T-helper 17 cell (primary cell): ENCODE data around the gene NOL8. TPM values are rescaled to one million over a fixed set of nuclear protein-coding genes. Genes with fewer than 3 reads are reported as not detected.

Experiments used
- ATAC-seq: fragments of 150-1000 bp; cut with Tn5 transposase; 2 replicates; pipeline ENCODE4 v1.10.0; 2021; ENCODE audit warnings: mild to moderate bottlenecking, moderate library complexity
- DNase-seq, 3 donors: peaks; one replicate each; pipeline versions ENCODE4 v3.0.0 to v3.0.0-alpha.2; 2020 to 2021
- H3K9me3 ChIP-seq: one replicate; pipeline ENCODE4 v1.7.0; 2013; ENCODE audit warnings: low read length, mild to moderate bottlenecking; ENCODE audit not compliant: control insufficient read depth, poor library complexity, severe bottlenecking
- H3K27ac Mint-ChIP-seq: one replicate; pipeline ENCODE4 v1.8.0; 2022; ENCODE audit warnings: mild to moderate bottlenecking, moderate library complexity, mixed read lengths
- H3K27me3 Mint-ChIP-seq: one replicate; pipeline ENCODE4 v1.8.0; 2022; ENCODE audit warnings: mixed read lengths
- H3K36me3 Mint-ChIP-seq: one replicate; pipeline ENCODE4 v1.8.0; 2022; ENCODE audit warnings: low read depth, mixed read lengths
- H3K4me1 Mint-ChIP-seq: one replicate; pipeline ENCODE4 v1.8.0; 2022; ENCODE audit warnings: mild to moderate bottlenecking, mixed read lengths
- H3K4me3 Mint-ChIP-seq: one replicate; pipeline ENCODE4 v1.8.0; 2022; ENCODE audit warnings: mild to moderate bottlenecking, moderate library complexity, mixed read lengths
- total RNA-seq, 4 donors: library from RNA in 2 of 4; stranded (reverse) in 2 of 4; gene quantifications; one replicate each; pipeline ENCODE4 v1.2.3 and lab custom pipeline; 2022 to 2026

Gene NOL8
- total RNA-seq, 2 donors from 2014 or later = 61.0 to 61.1 TPM

DNA sequence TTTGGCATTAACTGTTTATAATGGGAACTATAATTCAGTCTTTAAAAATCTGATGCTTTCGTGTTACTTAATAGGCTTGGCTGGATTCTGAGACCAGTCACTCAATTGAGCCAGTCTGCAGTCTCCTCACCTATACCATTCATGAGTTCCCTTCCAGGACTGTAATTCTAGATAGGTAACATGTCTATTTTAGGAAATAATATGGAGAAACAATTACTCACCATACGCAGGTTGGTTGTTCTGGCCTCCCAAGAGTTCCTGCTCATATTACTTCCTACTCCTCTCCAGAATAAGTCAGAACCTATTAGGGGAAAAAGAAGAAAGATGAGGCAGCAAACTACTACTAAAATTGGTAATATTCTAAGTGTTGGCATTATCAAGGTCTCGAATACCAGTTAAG is 27.1 kb downstream of the NOL8 start:
- no peaks in the 10 kb centered on the region for H3K9me3 ChIP-seq
- DNase-seq (no peak), ATAC-seq (no peak)
- H3K27me3 Mint-ChIP-seq = no peaks in the 10 kb centered on the region
- H3K36me3 Mint-ChIP-seq = peaks cover 8% of the 10 kb centered on the region
- H3K4me3 Mint-ChIP-seq = peak overlapping the region; percentile 77
- peak overlapping the region; percentile 92 for H3K27ac Mint-ChIP-seq
- H3K4me1 Mint-ChIP-seq = peaks cover 31% of the 10 kb centered on the region

DNA sequence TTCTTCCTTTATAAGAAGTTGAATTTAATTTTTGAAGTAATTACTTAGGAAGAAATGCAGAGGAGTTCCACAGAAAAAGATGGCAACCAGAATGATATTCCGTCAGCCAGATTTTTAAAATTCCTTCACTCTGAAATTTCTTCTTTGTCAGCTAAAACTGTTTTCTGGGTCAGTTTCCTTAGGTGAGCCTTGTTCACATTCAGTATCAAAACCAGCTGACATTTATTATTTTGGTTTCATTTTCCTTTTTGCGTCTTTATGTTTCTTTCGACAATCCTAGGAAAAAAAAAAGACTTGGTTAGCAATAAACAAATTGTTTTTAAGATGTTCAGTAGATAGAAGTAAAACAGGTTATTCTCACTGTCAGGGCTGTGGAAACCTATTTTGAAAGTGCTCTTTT is 27.5 kb downstream of the NOL8 start:
- peaks cover 35% of the 10 kb centered on the region for H3K4me1 Mint-ChIP-seq
- H3K27ac Mint-ChIP-seq = peak overlapping the region; percentile 92
- H3K27me3 Mint-ChIP-seq = no peaks in the 10 kb centered on the region
- no peak for DNase-seq
- H3K4me3 Mint-ChIP-seq = peak overlapping the region; percentile 77
- H3K9me3 ChIP-seq = no peaks in the 10 kb centered on the region
- no peak for ATAC-seq
- peaks cover 5% of the 10 kb centered on the region for H3K36me3 Mint-ChIP-seq

DNA sequence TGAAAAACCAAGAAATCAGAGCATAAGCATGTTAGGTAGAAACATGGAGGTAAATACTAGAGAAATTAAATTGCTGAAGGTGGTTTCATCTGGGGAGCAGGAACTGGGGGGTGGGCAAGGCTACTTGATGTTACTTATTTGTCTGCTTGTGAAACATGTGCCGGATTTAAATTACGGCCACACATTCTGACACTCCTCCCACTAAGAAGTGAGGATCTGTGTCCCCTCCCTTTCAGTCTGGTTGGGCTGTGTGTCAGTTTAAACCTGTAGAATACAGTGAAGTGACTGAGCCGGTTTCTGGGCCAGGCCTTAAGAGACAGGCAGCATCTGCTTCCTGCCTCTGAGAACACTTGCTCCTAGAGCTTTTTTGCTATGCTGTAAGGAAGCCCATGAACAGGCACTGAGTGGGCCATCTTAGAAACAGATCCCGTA is 29.3 kb downstream of the NOL8 start:
- no peaks in the 10 kb centered on the region for H3K9me3 ChIP-seq
- H3K36me3 Mint-ChIP-seq = peaks cover 5% of the 10 kb centered on the region
- peaks cover 44% of the 10 kb centered on the region for H3K4me1 Mint-ChIP-seq
- no peak overlapping the region for H3K4me3 Mint-ChIP-seq
- DNase-seq (no peak), ATAC-seq (no peak)
- no peaks in the 10 kb centered on the region for H3K27me3 Mint-ChIP-seq
- H3K27ac Mint-ChIP-seq = peak overlapping the region; percentile 99

DNA sequence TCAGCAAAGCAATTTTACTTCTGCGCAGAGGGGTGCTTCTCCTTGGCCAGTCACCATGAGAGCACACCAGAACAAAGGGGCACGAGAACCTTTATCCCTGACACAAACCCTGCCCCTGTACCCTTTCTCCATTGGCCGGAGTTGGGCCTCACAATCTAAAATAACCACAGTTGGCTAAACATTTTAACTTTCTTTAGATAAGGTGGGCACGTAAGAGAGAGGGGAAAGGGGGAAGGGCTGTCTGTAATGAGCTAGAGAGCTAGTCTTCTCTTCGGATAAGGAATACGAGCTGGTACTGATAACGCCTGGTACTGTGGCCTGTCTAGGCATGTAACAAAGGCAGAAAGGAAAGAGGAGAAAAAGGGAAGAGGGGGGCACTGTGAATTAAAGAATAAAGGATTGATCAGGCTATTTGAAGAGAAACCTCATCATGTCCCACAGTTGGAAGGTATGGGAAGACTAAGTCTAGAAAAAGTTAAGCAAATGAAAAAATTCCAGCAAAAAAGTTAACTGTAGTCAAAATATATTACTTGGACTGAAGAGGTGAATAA is 29.8 kb downstream of the NOL8 start:
- peaks cover 5% of the 10 kb centered on the region for H3K36me3 Mint-ChIP-seq
- H3K9me3 ChIP-seq = no peaks in the 10 kb centered on the region
- DNase-seq (no peak), ATAC-seq (no peak)
- H3K4me3 Mint-ChIP-seq = peak overlapping the region; percentile 46
- peak overlapping the region; percentile 99 for H3K27ac Mint-ChIP-seq
- H3K27me3 Mint-ChIP-seq = no peaks in the 10 kb centered on the region
- H3K4me1 Mint-ChIP-seq = peaks cover 45% of the 10 kb centered on the region

DNA sequence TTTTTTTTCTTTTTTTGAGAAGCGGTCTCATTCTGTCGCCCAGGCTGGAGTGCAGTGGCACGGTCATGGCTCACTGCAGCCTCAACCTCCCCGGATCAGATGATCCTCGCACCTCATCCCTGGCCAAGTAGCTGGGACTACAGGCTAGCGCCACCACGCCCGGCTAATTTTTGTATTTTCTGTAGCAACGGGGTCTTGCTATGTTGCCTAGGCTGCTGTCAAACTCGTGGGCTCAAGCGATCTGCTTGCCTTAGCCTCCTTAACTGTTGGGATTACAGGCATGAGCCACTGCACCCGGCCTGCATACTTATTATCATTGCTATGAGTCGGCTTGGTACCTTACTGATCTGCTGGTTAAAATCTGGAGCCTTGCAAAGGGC is 30.9 kb downstream of the NOL8 start:
- ATAC-seq = no peak

DNA sequence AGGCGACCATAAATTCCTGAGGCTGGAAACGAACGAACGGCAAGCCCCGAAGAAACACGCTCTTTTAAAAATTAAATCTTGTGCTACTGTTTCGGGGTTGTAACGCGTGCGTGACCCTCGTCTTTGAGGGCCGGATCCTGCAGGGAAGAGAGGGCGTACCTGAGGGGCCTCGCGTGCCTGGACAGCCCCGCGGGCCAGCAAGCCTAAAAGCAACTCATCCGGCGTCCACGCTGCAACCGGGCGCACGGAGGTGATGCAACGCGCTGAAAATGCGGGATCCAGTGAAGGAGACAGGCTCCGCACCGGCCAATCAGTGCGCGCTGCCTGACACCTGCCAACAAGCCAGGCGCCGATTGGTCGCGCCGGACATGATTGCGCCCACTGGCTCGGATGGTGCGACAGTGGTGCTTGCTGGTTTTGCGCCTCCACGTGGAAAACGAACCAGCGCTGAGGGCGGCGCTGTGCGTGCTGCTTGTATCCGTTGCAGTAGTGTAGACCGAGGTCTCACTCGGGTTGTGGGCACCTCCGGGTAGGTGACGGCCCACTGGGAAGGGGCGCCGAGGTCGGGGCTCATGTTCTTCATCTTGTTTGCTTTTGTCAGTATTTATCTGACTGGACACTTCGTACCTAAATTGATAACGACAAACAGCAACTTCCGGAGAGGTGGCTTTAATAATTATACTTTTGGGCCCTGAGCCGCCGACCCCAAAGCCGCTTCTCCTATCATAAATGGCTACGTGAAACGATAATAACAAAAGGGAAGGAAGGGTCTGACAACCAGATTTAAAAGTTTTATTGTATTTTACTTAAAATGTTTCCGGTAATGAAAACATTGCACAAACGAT is 31.5 kb downstream of the NOL8 start, which contains the start of gene IARS1:
TSS of gene IARS1 (minus strand) at position 246 of the 845 bp plus-strand sequence. CDS start 4,278 bp downstream, outside the sequence.
- Mint-ChIP-seq H3K4me1 (peaks cover 44% of the 10 kb centered on the region), H3K4me3 (peak within 1 kb of the TSS; percentile 99), H3K27ac (peak within 1 kb of the TSS; percentile 99), H3K27me3 (no peaks in the 10 kb centered on the region), H3K36me3 (peaks cover 2% of the 10 kb centered on the region)
- DNase-seq (peak; percentile 97 to 100 (median 99)), ATAC-seq (peak; percentile 93)
- H3K9me3 ChIP-seq = no peaks in the 10 kb centered on the region

More for the DNA sequence above, 30.9 kb downstream of the NOL8 start:
- peak overlapping the region; percentile 99 for H3K4me3 Mint-ChIP-seq
- H3K36me3 Mint-ChIP-seq = peaks cover 4% of the 10 kb centered on the region
- H3K27ac Mint-ChIP-seq = peak overlapping the region; percentile 99
- no peak for DNase-seq
- peaks cover 48% of the 10 kb centered on the region for H3K4me1 Mint-ChIP-seq
- no peaks in the 10 kb centered on the region for H3K27me3 Mint-ChIP-seq
- no peaks in the 10 kb centered on the region for H3K9me3 ChIP-seq

DNA sequence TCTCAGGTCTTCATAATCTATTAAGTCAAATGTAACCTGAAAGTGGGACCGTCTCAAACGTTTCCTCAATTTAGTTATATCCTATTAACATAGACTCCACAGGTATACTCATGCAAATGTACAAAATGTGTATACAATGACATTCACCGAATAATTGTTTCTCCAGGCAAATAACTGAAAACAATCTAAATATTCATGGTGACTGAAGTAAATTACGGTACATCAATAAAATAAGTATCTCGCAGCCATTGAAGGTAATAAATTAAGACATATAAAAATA is 32.1 kb downstream of the NOL8 start:
- H3K4me3 Mint-ChIP-seq = peak overlapping the region; percentile 99
- H3K27me3 Mint-ChIP-seq = no peaks in the 10 kb centered on the region
- DNase-seq = no peak
- H3K9me3 ChIP-seq = no peaks in the 10 kb centered on the region
- peaks cover 2% of the 10 kb centered on the region for H3K36me3 Mint-ChIP-seq
- no peak for ATAC-seq
- peaks cover 44% of the 10 kb centered on the region for H3K4me1 Mint-ChIP-seq
- peak overlapping the region; percentile 99 for H3K27ac Mint-ChIP-seq

DNA sequence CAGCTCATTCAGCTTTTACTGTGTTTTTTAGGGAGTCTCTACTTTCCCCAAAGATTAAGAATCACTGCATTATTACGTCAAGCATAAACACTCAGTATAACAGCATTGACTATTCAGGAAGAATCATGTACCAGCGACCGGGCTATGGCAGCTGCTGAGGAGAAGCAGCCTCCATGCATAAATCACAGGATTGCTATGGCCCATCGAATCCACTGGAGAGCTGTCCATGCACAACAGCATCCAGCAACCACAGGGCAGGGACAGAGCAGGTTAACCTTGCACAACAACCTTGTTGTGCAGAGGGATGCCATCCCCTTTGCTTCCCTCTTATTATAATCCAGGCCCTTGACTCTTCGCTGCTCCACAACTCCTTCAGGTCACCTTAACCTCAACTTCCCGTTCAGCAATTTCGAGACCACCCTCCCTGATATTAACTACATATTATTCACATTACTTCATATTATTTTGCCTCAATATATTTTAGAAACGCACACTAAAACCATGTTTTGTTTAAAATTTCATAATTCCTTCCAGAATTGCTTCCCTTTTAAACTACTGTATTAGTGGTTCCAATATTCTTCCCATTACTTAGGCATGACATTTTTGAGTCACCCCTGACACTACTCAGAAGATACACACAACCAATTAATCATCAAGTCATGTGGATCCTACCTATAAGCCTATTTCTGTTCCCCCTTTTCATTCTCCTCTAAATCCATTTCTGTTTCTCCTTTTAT is 32.6 kb downstream of the NOL8 start:
- ATAC-seq (no peak), DNase-seq (no peak)
- peaks cover 2% of the 10 kb centered on the region for H3K36me3 Mint-ChIP-seq
- H3K9me3 ChIP-seq = no peaks in the 10 kb centered on the region
- H3K4me3 Mint-ChIP-seq = peak overlapping the region; percentile 99
- peak overlapping the region; percentile 99 for H3K27ac Mint-ChIP-seq
- peaks cover 42% of the 10 kb centered on the region for H3K4me1 Mint-ChIP-seq
- no peaks in the 10 kb centered on the region for H3K27me3 Mint-ChIP-seq

DNA sequence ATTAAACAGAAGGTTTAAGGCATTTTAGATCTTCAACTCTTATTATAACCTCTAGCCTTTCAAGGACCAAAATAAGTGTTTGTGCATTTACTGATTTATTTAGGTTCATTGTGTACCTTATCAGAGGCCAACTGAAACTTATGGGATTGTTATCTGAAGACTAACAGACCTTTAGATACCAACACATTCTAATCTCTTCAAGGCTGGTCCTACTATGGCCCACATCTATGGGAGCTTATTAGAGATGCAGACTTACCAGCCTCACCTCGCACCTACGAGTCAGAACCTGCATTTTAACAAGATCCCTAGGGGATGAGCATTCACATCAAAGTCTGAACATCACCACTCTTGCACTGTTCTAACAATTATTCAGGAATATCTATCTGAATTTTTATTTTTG is 33.6 kb downstream of the NOL8 start:
- H3K4me1 Mint-ChIP-seq = peaks cover 37% of the 10 kb centered on the region

DNA sequence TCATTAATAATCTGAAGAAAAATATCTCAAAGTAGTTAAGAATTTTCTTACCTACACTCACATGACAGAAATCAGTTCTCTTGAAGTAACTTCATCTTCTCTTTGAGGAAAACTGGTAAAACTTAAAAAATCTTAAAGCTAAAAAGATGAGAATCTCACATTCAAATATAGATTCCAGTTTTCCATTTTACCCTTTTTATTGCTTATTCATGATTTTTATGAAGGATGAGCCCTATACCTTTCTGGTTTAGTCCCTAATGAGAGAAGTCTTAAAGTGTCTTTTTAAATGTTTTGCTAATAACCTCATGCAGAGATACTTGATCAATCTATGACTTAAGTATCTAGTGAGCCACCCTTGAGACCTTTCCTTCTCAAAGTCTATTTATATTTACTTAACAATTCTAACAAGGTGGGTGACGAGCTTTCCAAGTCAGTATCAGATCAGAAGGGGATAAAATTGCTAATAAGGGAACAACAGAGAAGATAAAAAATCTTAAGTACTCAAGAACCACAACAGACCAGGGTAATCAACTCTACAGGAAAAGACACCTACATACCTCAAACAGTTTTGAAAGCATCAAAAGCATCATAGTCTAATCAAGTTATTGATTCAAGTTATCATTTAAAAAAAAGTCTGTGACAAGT is 34.2 kb downstream of the NOL8 start:
- Mint-ChIP-seq H3K27ac (peak overlapping the region; percentile 88), H3K36me3 (peaks cover 2% of the 10 kb centered on the region), H3K27me3 (no peaks in the 10 kb centered on the region), H3K4me3 (no peak overlapping the region), H3K4me1 (peaks cover 37% of the 10 kb centered on the region)
- ATAC-seq = no peak
- H3K9me3 ChIP-seq = no peaks in the 10 kb centered on the region
- no peak for DNase-seq

More for the DNA sequence above, 33.6 kb downstream of the NOL8 start:
- peaks cover 2% of the 10 kb centered on the region for H3K36me3 Mint-ChIP-seq
- ATAC-seq (no peak), DNase-seq (no peak)
- H3K9me3 ChIP-seq = no peaks in the 10 kb centered on the region
- no peak overlapping the region for H3K4me3 Mint-ChIP-seq
- no peaks in the 10 kb centered on the region for H3K27me3 Mint-ChIP-seq
- peak overlapping the region; percentile 88 for H3K27ac Mint-ChIP-seq

DNA sequence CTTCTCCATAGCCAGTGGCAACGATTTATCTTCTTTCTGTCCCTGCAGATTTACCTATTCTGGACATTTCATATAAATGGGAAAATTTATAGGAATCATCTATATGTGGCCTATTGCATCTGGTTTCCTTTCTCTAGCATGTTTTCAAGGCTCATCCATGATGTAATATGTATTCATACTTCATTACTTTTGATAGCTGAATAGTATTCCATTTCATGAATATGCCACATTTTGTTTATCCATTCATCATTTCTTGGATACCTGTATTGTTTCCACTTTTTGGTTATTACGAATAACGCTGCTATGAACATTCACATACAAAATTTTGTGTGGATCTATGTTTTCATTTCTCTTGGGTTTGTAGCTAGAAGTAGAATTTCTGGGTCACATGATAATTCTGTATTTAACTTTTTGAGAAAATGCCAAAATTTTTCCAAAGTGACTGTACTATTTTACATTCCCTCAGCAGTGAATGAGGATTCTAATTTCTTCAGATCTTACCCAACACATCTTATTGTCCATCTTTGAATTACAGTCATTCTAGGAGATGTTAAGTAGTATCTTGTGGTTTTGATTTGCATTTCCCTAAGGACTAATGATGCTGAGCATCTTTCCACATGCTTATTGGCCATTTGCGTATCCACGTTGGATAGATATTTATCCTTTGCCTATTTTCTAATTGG is 35.3 kb downstream of the NOL8 start:
- Mint-ChIP-seq H3K27ac (peak overlapping the region; percentile 88), H3K4me1 (peaks cover 33% of the 10 kb centered on the region)

DNA sequence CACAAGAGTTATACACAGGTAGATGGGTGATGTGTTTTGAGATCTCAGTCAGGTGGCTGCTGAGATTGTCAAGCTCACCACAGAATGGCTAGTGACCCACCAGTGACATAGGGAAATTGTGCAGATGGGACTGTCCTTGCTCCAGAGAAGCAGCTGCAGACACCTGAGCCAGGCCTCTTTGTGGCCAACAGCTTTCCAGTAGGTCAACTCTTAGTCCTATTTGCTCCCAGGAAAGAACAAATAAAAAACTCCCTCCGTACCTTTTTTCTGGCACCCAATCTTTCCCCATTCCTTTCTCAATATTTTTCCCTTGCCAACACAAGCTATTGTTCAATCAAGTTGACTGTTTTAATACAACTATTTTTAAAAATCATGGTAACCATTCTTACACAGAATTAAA is 45.8 kb downstream of the NOL8 start:
- Mint-ChIP-seq H3K4me1 (peaks cover 19% of the 10 kb centered on the region), H3K4me3 (no peak overlapping the region), H3K27me3 (no peaks in the 10 kb centered on the region), H3K36me3 (peaks cover 8% of the 10 kb centered on the region), H3K27ac (no peak overlapping the region)
- DNase-seq (no peak), ATAC-seq (no peak)
- H3K9me3 ChIP-seq = no peaks in the 10 kb centered on the region

More for the DNA sequence above, 35.3 kb downstream of the NOL8 start:
- no peak for ATAC-seq
- Mint-ChIP-seq H3K27me3 (no peaks in the 10 kb centered on the region), H3K4me3 (no peak overlapping the region), H3K36me3 (peaks cover 2% of the 10 kb centered on the region)
- H3K9me3 ChIP-seq = no peaks in the 10 kb centered on the region
- DNase-seq = no peak
